ENCODE results near the gene CORO2B. TPM values are rescaled to one million over a fixed set of nuclear protein-coding genes. Genes with fewer than 3 reads are reported as not detected.

CORO2B gene
- total and polyA plus RNA-seq, 9 of the 15 experiments (the other 6 are each of a cell fraction or from before 2014, with no cell fraction given): not detected

GRCh38 chr15:68684476-68684875, 105.7 kb downstream of the CORO2B start:
- H3K4me2 ChIP-seq (ENCODE audit: insufficient read depth, low read length): no peak overlapping the region
- TF ChIP-seq ZNF77 (CRISPR knock-in tag; IDR thresholded peaks at IDR 0.05): no peak
- no peak for TF ChIP-seq ZNF197 (CRISPR knock-in tag; IDR thresholded peaks at IDR 0.05; ENCODE audit: low read depth)
- TF ChIP-seq MTA1 (IDR thresholded peaks at IDR 0.05; ENCODE audit: borderline replicate concordance): no peak
- H3K4me3 ChIP-seq: no peak overlapping the region
- no peak overlapping the region for H3K9ac ChIP-seq (ENCODE audit: insufficient read depth in 1 of 2, low read depth in 2 of 2, low read length in 2 of 2)
- DNase-seq (ENCODE audit: extremely low read depth in 1 of 4, low spot score in 3 of 4) (no peak), FAIRE-seq (no peak), ATAC-seq (no peak)
- H3K4me1 ChIP-seq (replicated peaks in 1 of 2; ENCODE audit: control insufficient read depth in 2 of 2, insufficient read depth in 2 of 2, low read length in 2 of 2): no peaks in the 10 kb centered on the region
- CTCF ChIA-PET (ENCODE audit: low intra/inter-chr PET ratio): no interaction called here
- no peaks in the 10 kb centered on the region for H3K9me1 ChIP-seq (ENCODE audit: control insufficient read depth, insufficient read depth, low read length)
- in situ Hi-C loops (cut with MboI): no loop called here
- intact Hi-C loops (cut with micrococcal nuclease): no loop called here
- H3K27ac ChIP-seq (ENCODE audit: extremely low read depth, low read depth, low read length): no peak overlapping the region
- H2AFZ ChIP-seq (ENCODE audit: low read depth, low read length): no peak overlapping the region
- BruUV-seq (replicated peaks): no TSS peak
- H3K36me3 ChIP-seq (ENCODE audit: control insufficient read depth, insufficient read depth, low read length): no peaks in the 10 kb centered on the region
- no peaks in the 10 kb centered on the region for H3K9me3 ChIP-seq (replicated peaks; ENCODE audit: control insufficient read depth, insufficient read depth, low read depth, low read length)
- H4K20me1 ChIP-seq (replicated peaks; ENCODE audit: control insufficient read depth, insufficient read depth, low read length): no peaks in the 10 kb centered on the region
- POLR2A ChIA-PET: no interaction called here
- WGBS (ENCODE audit: insufficient coverage, low coverage, missing lambda C conversion rate): 2% methylated on average over 5 of the region's 5 CpGs
- peaks cover 9 to 32% of the 10 kb centered on the region in 2 experiments; a peak in 4 of 5 replicates for H3K27me3 ChIP-seq (ENCODE audit: control insufficient read depth in 2 of 2, insufficient read depth in 2 of 2, low read length in 2 of 2)
- no peaks in the 10 kb centered on the region for H3K79me2 ChIP-seq (ENCODE audit: control insufficient read depth, insufficient read depth, low read length)

GRCh38 chr15:68687136-68687735, 108.4 kb downstream of the CORO2B start:
- Histone ChIP-seq H3K4me2 (ENCODE audit: insufficient read depth, low read length) (no peak overlapping the region), H3K4me3 (no peak overlapping the region), H2AFZ (ENCODE audit: low read depth, low read length) (no peak overlapping the region), H3K79me2 (ENCODE audit: control insufficient read depth, insufficient read depth, low read length) (no peaks in the 10 kb centered on the region), H3K36me3 (ENCODE audit: control insufficient read depth, insufficient read depth, low read length) (no peaks in the 10 kb centered on the region), H3K27ac (ENCODE audit: extremely low read depth, low read depth, low read length) (no peak overlapping the region), H3K9ac (ENCODE audit: insufficient read depth in 1 of 2, low read depth in 2 of 2, low read length in 2 of 2) (no peak overlapping the region), H3K9me3 (replicated peaks; ENCODE audit: control insufficient read depth, insufficient read depth, low read depth, low read length) (no peaks in the 10 kb centered on the region), H3K9me1 (ENCODE audit: control insufficient read depth, insufficient read depth, low read length) (no peaks in the 10 kb centered on the region), H3K27me3 (ENCODE audit: control insufficient read depth in 2 of 2, insufficient read depth in 2 of 2, low read length in 2 of 2) (peaks cover 12 to 43% of the 10 kb centered on the region in 2 experiments), H4K20me1 (replicated peaks; ENCODE audit: control insufficient read depth, insufficient read depth, low read length) (no peaks in the 10 kb centered on the region), H3K4me1 (replicated peaks in 1 of 2; ENCODE audit: control insufficient read depth in 2 of 2, insufficient read depth in 2 of 2, low read length in 2 of 2) (no peaks in the 10 kb centered on the region)
- in situ Hi-C loops (cut with MboI) (no loop called here), intact Hi-C loops (cut with micrococcal nuclease) (no loop called here)
- FAIRE-seq: no peak
- ATAC-seq: no peak
- BruUV-seq (replicated peaks): no TSS peak
- POLR2A ChIA-PET: no interaction called here
- DNase-seq (ENCODE audit: extremely low read depth in 1 of 4, low spot score in 3 of 4): no peak
- CTCF ChIA-PET (ENCODE audit: low intra/inter-chr PET ratio): no interaction called here
- TF ChIP-seq SUPT5H (IDR thresholded peaks at IDR 0.05): no peak
- TF ChIP-seq NFIC (IDR thresholded peaks at IDR 0.05): no peak
- TF ChIP-seq GABPB2 (CRISPR knock-in tag; conservative IDR thresholded peaks at IDR 0.05): no peak
- WGBS (ENCODE audit: insufficient coverage, low coverage, missing lambda C conversion rate): 3% methylated on average over 8 of the region's 8 CpGs

Measured in K562 (cell line).